HL-60/S4 (cell line): Measurements from ENCODE around the gene GRB2.
"Not testable (repeated sequence)": the region's sequence is repeated elsewhere in the genome, so short reads cannot be mapped to it uniquely, and the experiment has no call there.

Experiments used
- in situ Hi-C: fragments of 300-500 bp; cut with MboI; formaldehyde crosslinking; loops from 2 replicates; pipeline ENCODE4 v1.14.3; 2022; ENCODE audit warnings: low sequenced_read_pairs

Gene GRB2

DNA sequence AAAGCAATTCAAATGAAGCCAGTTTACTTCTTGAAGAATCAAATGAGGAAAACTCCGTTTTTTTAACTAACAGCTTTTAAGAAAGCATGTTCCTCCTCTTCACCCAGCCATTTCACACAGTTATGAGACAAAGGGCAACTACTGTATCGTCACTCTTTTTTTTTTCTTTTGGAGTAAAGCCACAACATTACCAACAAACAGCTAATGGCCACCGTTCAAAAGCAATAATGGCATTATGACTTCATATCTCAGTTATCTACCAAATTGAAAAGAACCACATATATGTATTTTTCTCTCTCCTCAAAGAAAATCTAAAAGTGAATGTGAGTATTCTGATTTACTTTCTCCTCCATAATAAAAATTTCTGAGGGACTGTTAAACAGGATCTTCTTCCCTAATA is 14.5 kb downstream of the GRB2 start:
- in situ Hi-C loops = no loop called here

DNA sequence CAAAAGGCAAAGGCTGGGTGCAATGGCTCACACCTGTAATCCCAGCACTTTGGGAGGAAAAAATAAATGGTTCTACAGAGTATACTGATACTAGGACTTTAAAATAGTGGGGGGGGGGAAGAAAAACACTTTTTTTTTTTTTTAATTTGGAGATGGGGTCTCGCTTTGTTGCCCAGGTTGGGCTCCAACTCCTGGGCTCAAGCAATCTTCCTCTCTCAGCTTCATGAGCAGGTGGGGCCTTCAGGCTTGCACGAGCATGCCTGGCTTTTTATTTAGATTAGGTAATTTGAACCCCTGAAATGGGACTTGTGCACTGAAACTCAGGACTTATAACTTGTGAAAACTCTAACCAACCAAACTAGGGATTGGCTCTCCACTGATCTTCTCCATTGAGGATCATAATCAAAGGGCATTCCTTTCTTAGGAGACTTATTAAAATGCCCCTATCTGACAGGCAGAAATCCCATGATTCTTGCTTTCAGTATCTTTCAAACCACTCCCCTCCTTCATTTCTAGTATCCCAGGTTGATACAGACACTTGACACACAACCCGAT is 16.9 kb downstream of the GRB2 start:
- in situ Hi-C loops = no loop called here

DNA sequence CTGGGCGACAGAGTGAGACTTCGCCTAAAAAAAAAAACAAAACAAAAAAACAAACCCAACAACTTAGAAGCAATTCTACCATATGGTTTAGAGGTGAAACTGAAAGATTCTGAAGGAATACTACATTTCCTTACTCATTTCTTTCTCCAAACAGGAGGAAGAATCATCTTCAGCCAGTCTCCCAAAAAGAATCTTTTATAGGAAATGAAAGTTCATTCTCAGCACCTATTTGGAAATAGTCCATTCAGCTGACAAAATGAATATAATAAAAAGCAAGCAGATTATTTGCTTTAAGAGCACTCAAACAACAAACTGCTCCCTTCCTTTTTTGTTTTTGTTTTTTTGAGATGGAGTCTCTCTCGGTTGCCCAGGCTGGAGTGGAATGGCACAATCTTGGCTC is 17.7 kb downstream of the GRB2 start:
- in situ Hi-C loops = no loop called here

DNA sequence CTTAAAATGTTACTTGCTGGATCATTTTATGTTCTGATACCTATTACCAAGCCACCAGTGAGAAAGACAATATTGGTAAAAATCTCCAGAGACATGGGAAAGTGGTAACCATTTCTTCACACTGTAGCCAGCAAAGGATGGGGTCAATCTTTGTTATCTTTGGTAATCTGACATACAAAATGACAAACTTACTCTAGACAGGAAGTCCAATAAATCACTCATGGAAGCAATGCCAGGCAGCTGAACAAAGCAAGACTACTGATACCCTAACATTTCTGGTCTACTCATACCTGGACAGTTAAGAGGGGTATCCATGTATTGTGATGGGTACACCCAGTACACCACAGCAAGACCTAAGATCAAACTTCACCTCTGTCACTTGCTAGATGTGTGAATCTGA is 19.0 kb downstream of the GRB2 start:
- in situ Hi-C loops = no loop called here

DNA sequence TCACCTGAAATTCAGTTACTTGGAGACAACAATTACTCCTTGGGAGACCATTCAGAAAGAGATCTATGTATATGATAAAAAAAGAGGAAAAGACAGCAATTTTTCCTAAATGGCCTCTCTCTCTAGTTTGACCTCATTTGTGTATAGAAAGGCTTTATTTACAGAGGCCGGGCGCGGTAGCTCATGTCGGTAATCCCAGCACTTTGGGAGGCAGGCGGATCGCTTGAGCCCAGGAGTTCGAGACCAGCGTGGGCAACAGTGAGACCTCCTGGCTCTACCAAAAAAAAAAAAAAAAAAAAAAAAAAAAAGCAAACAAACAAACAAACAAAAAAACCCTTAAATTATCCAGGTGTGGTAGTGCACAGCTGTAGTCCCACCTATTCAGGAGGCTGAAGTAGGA is 20.7 kb downstream of the GRB2 start:
- in situ Hi-C loops = no loop called here

DNA sequence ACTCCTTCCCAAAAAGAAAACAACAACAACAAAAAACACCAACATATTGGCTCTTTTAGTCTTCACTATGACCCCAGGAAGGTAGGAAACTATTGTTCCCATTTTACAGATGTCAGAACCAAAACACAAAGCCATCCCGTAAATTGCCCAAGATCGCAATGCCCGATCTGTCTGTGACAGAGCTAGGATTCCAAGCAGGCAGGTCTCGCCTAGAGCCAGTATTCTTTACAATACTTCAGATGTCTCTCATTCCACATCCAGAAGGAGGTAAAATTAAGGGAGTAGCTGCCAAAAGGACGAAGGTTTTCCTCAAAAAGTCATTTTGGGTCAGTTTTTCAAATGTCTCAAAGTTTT is 21.7 kb downstream of the GRB2 start:
- in situ Hi-C loops = no loop called here

DNA sequence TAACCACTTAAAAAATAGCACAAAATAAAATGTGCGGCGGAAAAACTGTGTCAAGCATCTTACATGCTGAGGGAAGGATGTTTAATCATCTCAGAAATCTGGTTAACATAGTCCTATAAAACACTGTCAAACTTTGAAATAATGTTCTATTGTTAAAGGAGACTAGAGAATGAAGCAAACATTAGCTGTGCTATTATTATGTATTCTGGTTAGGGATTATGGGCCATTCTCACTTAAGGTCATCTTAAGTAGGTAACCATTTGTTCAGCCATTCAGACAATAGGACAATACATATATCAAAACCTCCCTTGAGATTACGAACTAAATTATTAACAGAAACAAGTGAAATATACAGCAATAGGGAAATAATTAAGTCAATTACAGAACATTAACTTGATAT is 24.7 kb downstream of the GRB2 start:
- in situ Hi-C loops = no loop called here

DNA sequence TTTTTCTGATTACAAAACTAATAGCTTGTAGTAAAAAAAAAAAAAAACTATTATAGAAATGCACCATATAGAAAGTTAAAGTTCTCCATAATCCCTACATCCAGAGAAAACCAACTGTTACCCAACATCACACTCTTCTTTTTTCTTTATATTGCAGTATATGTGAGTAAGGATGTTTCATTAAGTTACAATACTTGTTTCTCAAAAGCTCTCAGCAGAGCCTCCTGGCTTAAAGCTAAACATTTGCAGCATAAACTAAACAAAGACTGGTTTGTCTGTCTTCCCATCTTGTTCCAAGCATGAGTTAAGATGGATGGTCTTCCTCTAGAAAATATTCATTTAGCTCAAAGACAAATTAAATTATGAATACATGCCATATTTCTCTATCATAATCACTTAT is 25.2 kb downstream of the GRB2 start:
- in situ Hi-C loops = no loop called here

DNA sequence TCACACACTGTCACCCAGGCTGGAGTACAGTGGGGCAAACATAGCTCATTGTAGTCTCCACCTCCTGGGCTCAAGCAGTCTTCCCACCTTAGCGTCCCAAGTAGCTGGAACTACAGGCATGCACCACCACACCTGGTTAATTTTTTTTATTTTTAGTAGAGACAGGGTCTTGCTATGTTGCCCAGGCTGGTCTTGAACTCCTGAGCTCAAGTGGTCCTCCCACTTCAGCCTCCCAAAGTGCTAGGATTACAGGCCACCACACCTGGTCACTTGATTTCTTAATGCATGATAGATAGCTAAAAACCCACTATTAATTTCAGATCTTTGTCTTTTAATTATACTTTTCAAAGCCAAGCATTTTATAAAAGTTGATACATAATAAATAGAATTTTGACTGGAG is 26.1 kb downstream of the GRB2 start:
- in situ Hi-C loops = not testable (repeated sequence)

DNA sequence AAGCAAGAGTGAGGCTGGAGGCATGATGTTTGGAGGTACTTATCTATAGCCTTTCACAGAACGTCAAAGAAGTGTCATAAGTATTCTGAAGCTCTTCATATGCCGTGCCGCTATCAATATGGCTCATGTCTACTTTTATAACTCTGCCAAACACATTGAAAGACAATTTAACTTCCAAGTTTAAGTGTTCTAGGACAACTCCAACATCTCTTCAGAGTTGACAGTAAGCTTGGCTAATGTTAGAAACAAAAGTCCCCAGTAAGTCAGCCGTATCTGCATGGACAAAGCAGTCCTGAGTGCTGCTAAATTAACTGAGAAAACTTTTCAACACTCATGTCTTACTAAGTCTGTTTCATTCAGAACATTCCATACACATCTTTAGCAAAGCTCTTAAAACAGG is 32.2 kb downstream of the GRB2 start:
- in situ Hi-C loops = no loop called here

DNA sequence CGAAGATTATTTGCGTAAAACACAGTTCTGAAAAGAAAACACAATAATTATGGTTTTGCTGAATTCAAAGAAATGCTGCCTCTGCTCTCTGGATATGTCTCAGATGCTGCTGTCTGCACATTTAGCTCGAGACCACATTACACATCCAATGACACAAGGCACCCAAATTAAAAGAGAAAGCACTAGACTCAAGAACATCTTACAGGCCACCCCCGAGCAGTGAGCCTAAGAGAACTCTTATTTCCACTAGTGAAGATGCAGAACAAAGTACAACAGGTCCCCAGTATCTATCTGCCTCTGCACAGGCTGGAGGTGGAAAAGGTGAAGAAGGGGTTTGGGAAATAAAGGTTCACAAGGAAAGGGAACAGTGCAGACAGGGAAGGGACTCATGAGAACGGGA is 33.5 kb downstream of the GRB2 start:
- in situ Hi-C loops = no loop called here

DNA sequence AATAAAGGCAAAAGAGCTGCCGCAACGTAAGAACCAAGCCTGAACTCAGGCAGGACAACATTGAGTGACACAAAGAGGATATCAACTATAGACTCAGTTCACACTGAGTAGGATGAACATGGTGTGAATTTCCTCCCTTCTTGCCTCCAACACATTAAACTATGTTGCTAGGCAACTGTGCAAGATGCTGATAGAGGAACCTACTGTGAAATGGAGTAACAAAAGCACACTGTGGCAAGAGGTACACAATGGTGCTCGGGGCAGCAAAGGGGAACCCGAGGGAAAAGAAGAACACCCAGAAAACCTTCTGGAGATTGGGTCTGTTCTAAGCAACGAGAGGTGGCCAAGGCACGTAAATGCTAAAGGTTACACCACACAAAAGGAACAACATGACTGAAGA is 34.1 kb downstream of the GRB2 start:
- in situ Hi-C loops = no loop called here

DNA sequence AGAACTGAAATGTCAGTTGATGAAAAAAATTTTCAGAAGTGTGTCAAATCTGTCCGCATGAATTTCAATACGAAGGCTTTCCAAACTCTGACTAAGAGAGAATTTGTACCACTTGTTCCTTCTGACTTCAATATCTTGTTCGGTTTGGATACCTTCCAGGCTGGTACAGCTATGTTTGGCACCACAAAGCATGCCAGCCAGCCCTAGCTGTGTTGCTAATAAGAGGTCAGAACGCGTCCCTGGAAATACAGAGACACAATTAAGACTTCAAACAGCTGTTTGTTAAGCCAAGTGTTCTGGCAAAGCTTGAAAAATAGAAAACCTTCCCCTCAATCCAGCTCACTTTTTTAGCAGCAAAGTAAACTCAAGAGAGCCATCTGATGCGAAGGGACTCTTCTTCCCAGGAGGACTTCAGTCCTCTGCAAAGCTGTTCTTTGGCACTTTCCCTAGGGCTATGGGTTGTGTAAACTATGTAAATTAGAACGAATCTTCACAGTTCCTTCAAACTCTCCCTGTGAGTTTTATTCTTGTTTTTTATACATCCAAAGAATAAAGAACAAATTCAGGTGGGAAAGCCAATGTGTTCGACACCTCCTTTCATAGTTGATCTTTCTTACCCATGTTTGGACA is 35.1 kb downstream of the GRB2 start:
- in situ Hi-C loops = no loop called here

DNA sequence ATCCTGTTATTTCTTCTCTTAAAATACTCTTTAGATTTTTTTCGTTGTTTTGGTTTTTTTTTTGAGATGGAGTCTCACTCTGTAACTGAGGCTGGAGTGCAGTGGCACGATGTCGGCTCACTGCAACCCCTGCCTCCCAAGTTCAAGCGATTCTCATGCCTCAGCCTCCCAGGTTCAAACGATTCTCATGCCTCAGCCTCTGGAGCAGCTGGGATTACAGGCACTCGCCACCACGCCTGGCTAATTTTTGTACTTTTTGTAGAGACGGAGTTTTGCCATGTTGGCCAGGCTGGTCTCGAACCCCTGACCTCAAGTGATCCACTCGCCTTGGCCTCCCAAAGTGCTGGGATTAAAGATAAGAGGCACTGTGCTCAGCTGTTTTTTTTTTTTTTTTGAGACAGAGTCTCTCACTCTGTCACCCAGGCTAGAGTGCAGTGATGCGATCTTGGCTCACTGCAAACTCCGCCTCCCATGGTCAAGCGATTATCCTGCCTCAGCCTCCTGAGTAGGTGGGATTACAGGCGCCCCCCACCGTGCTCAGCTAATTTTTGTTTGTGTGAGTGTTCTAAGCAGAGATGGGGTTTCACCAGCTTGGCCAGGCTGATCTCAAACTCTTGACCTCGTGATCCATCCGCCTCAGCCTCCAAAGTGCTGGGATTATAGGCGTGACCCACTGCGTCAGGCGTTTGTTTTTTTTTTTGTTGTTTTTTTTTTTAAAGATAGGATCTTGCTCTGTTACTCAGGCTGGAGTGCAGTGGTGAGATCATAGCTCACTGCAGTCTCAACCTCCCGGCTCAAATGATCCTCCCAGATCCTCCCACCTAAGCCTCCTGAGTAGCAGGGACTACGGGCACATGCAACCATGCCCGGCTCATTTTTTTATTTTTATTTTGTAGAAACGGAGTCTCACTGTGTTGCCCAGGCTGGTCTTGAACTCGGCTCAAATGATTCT is 37.4 kb downstream of the GRB2 start:
- in situ Hi-C loops = not testable (repeated sequence)

DNA sequence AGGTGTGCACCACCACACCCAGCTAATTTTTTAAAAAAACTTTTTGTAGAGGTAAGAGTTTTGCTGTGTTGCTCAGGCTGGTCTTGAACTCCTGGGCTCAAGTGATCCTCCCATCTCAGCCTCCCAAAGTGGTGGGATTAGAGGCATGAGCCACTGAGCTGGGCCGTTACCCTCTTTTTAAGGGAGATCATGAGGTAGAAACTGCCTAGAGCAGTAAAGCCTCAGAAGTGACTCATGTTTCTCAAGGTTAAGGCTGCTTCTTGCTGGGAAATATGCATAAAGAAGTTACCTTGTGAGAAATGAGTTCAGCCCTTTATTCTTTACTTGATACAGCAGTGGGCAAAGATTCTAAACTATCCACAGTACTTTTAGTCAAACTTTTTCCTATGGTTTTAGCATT is 38.2 kb downstream of the GRB2 start:
- in situ Hi-C loops = no loop called here

DNA sequence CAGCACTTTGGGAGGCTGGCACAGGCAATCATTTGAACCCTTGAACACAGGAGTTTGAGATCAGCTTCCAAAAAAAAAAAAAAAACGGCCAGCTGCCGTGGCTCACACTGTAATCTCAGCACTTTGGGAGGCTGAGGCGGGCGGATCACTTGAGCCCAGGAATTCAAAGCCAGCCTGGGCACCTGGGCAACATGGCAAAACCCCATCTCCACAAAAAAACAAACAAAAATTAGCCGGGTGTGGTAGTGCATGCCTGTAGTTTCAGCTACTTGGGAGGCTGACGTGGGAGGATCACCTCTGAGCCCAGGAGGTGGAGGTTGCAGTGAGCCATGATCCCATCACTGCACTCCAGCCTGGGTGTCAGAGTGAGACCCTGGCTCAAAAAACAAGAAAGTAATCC is 39.0 kb downstream of the GRB2 start:
- in situ Hi-C loops = no loop called here

DNA sequence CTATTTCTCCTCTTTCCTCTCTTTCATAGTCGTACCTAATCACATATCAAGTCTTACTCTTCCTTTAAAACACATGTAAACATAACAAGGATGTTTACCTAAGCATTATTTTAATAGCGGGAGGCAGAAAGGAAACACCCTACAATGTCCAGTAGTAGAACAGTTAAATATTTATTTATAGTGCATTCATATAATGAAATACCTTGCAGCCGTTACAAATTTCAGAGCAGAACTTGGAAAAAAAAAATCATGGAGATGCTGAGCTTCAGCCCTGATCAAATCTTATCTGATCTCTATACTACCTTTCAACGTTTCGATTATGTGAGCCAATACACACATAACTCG is 39.6 kb downstream of the GRB2 start:
- in situ Hi-C loops = no loop called here

DNA sequence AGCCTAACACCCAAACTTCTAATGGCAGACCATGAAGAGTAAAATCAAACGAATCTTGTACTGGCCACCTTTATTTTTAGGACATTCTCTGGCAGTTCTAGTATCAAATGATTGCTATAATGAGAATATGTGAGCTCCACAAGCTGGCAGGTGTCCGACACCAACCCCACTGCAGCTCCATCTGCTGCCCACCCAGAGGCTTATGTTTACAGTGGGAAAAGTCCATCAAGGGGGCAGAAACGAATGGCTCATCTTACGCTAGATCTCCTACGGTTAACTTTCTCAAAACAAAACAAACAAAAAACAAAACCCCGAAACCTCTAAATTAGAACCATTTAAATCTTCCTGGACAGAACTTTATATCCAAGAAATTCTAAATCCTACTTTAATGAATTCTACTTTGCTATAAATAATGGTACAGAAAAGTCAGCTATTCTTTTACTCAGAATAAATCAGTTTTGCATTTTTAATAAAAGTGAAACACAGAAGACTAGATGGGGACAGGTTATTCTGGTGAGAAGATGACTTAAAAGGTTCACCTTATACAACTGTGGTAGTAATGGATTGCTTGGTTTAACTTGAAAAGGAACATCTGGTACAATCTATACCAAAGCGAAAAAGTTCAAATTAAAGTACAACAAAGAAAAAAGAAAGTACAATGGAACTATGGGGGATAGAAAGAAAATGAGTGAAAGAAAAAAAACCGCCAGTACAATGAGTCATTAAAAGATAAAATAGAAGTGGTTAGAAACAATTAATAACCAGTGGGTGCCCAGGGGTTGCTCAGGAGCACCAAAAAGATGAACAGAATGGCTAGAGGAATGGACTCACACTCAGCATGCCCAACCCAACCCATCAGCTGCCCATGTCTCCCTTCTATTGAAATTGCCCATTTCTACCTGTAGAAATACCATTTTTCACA is 40.2 kb downstream of the GRB2 start:
- in situ Hi-C loops = no loop called here

DNA sequence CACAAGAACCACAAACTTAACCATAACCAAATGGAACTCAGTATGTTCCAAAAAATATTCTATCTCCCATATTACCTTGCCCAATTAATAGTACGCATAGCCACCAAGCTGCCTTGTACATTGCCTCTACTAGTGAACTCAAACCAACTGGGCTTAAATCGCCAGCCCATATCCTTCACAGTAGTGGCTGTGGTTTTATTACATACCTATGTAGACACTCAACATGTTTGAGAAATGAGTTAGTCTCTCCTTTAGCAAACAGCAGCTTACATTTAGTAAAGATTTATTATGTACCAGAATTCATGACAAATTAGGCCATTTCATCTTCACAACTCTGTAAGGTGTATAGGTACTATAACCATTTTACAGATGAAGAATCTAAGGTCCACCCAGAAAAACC is 41.4 kb downstream of the GRB2 start:
- in situ Hi-C loops = no loop called here

DNA sequence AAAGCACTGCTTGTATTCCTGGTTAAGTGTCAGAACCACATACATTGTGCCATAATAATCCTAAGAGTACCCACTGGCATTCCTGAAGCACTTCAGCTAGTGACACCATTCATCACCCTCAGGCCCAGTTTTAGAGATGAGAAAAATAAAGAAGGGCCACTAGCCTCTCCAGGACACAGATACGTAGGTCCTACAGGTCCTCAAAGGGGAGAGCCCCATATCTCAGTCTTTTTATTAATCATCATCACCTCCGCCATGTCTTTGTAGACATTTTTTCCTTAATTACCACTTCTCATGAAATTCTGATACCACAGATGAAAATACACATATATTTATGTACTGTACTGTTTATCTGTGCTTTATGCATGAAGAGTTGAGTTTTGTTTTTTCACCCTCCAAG is 43.5 kb downstream of the GRB2 start:
- in situ Hi-C loops = no loop called here

DNA sequence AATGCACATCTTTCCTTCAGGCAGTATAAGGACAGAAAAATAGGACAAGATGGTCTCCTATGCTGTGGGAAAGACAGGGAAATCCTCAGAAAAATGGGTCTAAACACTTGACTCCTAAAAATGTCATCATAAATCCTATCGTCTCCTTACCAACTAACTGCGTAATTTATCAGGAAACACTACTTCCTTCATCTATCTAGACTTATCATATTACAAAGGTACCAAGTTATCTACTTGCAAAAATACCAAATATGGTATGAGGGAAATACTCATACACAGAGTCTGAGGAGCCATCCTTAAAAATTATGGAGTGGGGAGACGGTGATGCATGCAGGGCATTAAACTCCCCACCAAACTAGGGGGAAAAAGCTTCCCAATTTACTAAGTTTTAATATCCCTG is 44.1 kb downstream of the GRB2 start:
- in situ Hi-C loops = no loop called here
